HCT116 (cell line): ENCODE results near the gene OSTF1.

ENCODE experiments used
- CEBPB ChIP-seq: IDR thresholded peaks from 2 replicates; pipeline ENCODE4 v1.6.1; 2012; ENCODE audit warnings: low read depth
- EGR1 ChIP-seq: IDR thresholded peaks from 2 replicates; pipeline ENCODE4 v1.6.1; 2012; ENCODE audit warnings: low read depth
- EZH2 ChIP-seq: fragments of 200-600 bp; sonication (generic); IDR thresholded peaks from 2 replicates; pipeline ENCODE4 v1.6.1; 2017; ENCODE audit warnings: antibody characterized with exemption, mixed run types
- POLR2AphosphoS5 ChIP-seq: IDR thresholded peaks from 2 replicates; pipeline ENCODE4 v1.6.1; 2011; ENCODE audit warnings: mild to moderate bottlenecking, low read depth, low read length, moderate library complexity
- SRF ChIP-seq: IDR thresholded peaks from 2 replicates; pipeline ENCODE4 v1.6.1; 2012; ENCODE audit warnings: low read depth
- YY1 ChIP-seq: IDR thresholded peaks from 2 replicates; pipeline ENCODE4 v1.6.1; 2011; ENCODE audit warnings: low read length, low read depth, moderate library complexity, mild to moderate bottlenecking; ENCODE audit not compliant: insufficient replicate concordance; ENCODE audit errors: extremely low read depth
- TF ChIP-seq, protein P1 (sequence below), 3 experiments: fragments of 200-600 bp in 1 of 3; sonication (generic) in 1 of 3; IDR thresholded peaks in 2 of 3; conservative IDR thresholded peaks in 1 of 3; 2 replicates each; pipeline ENCODE4 v1.5.1; 2012 to 2017; ENCODE audit warnings: low read depth in 2 of 3, low read length in 2 of 3, antibody characterized with exemption in 1 of 3, borderline replicate concordance in 1 of 3, control low read depth in 1 of 3, mild to moderate bottlenecking in 1 of 3, mixed read lengths in 1 of 3, mixed run types in 1 of 3, moderate library complexity in 1 of 3; ENCODE audit not compliant: insufficient read depth in 1 of 3
- TF ChIP-seq, protein P2 (sequence below): IDR thresholded peaks from 2 replicates; pipeline ENCODE4 v1.6.1; 2012; ENCODE audit warnings: low read depth
- TF ChIP-seq, protein P3 (sequence below): IDR thresholded peaks from 2 replicates; pipeline ENCODE4 v1.6.1; 2011; ENCODE audit warnings: mild to moderate bottlenecking, low read length, moderate library complexity; ENCODE audit not compliant: insufficient replicate concordance; ENCODE audit errors: extremely low read depth

DNA sequence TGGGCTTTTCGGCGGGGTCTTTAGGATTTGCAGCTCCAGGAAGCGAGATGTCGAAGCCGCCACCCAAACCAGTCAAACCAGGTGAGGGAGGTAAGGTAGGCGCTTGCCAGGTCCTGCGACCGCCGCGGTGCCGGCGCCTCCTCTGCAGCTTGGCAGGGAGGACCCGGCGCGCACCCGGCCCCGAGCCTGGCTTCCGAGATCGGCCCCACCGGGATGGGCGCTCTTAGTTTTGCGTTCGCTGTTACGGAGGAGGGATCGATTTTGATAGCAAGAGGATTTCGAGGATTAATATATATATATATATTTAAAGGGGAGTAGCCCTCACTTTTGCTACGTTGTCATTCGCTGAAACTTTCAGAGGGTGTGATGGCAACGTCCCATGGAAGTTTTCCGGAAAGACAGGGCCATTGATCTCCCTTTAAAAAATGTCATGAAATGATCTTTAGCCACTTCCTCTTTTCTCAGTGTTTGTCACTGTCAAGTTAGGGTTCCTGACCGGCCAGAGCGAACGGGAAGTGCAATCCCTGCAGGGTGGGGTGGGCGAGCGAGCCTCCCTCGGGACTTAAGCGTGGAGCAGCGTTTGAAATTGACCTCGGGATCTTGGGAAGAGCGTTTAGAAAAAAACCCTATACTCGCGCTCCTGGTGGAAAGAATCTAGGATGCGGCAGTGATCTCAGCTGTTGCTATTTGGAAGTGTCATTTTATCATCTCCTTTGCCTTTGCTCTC, 495 bp downstream of the OSTF1 start:
- TF ChIP-seq CEBPB (no peak), EZH2 (no peak), SRF (no peak), YY1 (no peak), EGR1 (no peak), POLR2AphosphoS5 (no peak)
- TF ChIP-seq, protein P1, sequence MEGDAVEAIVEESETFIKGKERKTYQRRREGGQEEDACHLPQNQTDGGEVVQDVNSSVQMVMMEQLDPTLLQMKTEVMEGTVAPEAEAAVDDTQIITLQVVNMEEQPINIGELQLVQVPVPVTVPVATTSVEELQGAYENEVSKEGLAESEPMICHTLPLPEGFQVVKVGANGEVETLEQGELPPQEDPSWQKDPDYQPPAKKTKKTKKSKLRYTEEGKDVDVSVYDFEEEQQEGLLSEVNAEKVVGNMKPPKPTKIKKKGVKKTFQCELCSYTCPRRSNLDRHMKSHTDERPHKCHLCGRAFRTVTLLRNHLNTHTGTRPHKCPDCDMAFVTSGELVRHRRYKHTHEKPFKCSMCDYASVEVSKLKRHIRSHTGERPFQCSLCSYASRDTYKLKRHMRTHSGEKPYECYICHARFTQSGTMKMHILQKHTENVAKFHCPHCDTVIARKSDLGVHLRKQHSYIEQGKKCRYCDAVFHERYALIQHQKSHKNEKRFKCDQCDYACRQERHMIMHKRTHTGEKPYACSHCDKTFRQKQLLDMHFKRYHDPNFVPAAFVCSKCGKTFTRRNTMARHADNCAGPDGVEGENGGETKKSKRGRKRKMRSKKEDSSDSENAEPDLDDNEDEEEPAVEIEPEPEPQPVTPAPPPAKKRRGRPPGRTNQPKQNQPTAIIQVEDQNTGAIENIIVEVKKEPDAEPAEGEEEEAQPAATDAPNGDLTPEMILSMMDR (IDR thresholded peaks at IDR 0.05 in 2 of 3, conservative IDR thresholded peaks at IDR 0.05 in 1 of 3; ENCODE audit: borderline replicate concordance in 1 of 3, insufficient read depth in 1 of 3, low read depth in 2 of 3, low read length in 2 of 3) = peak in 2 of 3 experiments; percentile 20 to 40; a peak in 1 of 6 replicates
- TF ChIP-seq, protein P2, sequence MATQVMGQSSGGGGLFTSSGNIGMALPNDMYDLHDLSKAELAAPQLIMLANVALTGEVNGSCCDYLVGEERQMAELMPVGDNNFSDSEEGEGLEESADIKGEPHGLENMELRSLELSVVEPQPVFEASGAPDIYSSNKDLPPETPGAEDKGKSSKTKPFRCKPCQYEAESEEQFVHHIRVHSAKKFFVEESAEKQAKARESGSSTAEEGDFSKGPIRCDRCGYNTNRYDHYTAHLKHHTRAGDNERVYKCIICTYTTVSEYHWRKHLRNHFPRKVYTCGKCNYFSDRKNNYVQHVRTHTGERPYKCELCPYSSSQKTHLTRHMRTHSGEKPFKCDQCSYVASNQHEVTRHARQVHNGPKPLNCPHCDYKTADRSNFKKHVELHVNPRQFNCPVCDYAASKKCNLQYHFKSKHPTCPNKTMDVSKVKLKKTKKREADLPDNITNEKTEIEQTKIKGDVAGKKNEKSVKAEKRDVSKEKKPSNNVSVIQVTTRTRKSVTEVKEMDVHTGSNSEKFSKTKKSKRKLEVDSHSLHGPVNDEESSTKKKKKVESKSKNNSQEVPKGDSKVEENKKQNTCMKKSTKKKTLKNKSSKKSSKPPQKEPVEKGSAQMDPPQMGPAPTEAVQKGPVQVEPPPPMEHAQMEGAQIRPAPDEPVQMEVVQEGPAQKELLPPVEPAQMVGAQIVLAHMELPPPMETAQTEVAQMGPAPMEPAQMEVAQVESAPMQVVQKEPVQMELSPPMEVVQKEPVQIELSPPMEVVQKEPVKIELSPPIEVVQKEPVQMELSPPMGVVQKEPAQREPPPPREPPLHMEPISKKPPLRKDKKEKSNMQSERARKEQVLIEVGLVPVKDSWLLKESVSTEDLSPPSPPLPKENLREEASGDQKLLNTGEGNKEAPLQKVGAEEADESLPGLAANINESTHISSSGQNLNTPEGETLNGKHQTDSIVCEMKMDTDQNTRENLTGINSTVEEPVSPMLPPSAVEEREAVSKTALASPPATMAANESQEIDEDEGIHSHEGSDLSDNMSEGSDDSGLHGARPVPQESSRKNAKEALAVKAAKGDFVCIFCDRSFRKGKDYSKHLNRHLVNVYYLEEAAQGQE = no peak
- TF ChIP-seq, protein P3, sequence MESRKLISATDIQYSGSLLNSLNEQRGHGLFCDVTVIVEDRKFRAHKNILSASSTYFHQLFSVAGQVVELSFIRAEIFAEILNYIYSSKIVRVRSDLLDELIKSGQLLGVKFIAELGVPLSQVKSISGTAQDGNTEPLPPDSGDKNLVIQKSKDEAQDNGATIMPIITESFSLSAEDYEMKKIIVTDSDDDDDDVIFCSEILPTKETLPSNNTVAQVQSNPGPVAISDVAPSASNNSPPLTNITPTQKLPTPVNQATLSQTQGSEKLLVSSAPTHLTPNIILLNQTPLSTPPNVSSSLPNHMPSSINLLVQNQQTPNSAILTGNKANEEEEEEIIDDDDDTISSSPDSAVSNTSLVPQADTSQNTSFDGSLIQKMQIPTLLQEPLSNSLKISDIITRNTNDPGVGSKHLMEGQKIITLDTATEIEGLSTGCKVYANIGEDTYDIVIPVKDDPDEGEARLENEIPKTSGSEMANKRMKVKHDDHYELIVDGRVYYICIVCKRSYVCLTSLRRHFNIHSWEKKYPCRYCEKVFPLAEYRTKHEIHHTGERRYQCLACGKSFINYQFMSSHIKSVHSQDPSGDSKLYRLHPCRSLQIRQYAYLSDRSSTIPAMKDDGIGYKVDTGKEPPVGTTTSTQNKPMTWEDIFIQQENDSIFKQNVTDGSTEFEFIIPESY = no peak
